GM18951 (cell line): Measurements from ENCODE around the gene NOX1.

Experiments used
- POLR2A ChIP-seq: IDR thresholded peaks from 4 replicates; pipeline ENCODE4 v1.6.1; 2011; ENCODE audit warnings: mild to moderate bottlenecking; ENCODE audit not compliant: insufficient read length, insufficient read depth; ENCODE audit errors: extremely low read depth
- in situ Hi-C: fragments of 300-500 bp; cut with MboI; formaldehyde crosslinking; loops from one replicate; pipeline ENCODE4 v1.12.0; 2022; ENCODE audit warnings: low sequenced_read_pairs, mixed read lengths, inconsistent platforms; ENCODE audit not compliant: unreplicated experiment

Gene NOX1

GRCh38 chrX:100874325-100874724 lies at the start of gene NOX1:
NOX1 (minus strand) TSS chrX:100874359; CDS start chrX:100874139, 220 bp downstream.
- no peak for TF ChIP-seq POLR2A
- in situ Hi-C loops = no loop called here

DNA sequence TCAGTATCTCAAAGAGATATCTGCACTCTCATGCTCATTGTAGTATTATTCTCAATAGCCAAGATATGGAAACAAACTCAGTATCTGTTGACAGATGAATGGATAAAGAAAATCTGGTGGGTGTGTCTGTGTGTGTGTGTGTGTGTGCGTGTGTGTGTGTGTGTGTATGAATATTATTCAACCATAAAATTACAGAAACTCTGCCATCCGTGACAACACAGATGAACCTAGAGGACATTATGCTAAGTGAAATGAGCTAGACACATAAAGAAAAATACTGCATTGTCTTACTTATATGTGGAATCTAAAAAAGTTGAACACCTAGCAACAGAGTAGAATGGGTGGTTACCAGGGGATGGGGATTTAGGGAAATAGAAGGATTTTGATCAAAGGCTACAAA lies 41.4 kb upstream of the NOX1 start:
- TF ChIP-seq POLR2A = no peak
- in situ Hi-C loops = no loop called here

DNA sequence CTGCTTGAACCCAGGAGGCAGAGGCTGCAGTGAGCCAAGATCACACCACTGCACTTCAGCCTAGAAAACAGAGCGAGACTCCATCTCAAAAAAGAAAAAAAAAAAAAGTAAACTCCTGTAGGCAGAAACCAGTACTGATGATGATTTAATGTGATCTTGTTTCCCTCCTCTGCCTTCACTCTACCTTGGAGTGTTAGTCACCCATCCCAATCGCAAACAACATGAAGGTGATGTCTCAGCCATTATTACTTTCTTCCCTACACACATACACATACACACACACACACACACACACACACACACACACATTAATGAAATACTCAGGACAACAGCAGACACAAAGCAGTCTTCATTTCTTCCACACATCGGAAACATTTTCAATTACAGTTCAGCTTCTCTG lies 39.0 kb upstream of the NOX1 start:
- in situ Hi-C loops = no loop called here

GRCh38 chrX:100911731-100912130 lies 37.6 kb upstream of the NOX1 start:
- TF ChIP-seq POLR2A = no peak
- in situ Hi-C loops = no loop called here

More for the DNA sequence above, 39.0 kb upstream of the NOX1 start:
- no peak for TF ChIP-seq POLR2A

DNA sequence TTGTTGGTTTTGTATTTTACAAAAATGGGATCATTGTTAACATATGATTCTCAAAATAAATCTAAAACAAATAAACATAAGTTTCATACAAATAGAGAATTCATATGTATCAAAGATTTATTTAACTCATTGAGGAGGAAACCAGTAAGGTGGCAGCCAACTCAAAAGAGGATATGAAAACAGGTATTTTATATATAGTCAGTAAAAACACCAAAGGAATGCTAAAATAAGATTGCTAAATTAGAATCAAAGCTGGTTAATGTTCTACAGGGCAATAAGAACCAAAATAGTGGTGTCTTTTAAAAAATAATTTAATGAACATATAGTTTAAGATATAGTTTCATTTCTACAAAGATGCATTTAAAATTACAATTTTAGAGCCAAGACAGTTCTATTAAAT lies 31.5 kb upstream of the NOX1 start:
- in situ Hi-C loops = no loop called here
- no peak for TF ChIP-seq POLR2A

DNA sequence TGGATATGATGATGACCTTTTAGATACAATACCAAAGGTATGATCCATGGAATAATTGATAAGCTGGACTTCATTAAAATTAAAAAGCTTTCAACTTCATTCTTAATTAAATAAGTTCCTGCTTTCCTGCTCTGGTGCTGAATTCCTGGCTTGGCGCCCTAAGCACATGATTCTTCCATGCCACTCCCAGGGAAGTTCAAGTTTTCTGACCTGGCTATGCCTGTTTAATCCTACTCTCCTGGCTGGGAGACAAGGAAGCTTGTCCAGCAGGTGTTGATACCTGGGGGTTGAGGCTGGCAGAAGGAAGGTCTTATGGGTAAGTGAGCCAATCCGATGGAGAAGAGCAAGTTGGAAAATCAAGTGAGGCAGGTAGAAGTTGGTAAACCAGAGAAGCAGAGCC lies 30.3 kb upstream of the NOX1 start:
- no peak for TF ChIP-seq POLR2A
- in situ Hi-C loops = no loop called here

DNA sequence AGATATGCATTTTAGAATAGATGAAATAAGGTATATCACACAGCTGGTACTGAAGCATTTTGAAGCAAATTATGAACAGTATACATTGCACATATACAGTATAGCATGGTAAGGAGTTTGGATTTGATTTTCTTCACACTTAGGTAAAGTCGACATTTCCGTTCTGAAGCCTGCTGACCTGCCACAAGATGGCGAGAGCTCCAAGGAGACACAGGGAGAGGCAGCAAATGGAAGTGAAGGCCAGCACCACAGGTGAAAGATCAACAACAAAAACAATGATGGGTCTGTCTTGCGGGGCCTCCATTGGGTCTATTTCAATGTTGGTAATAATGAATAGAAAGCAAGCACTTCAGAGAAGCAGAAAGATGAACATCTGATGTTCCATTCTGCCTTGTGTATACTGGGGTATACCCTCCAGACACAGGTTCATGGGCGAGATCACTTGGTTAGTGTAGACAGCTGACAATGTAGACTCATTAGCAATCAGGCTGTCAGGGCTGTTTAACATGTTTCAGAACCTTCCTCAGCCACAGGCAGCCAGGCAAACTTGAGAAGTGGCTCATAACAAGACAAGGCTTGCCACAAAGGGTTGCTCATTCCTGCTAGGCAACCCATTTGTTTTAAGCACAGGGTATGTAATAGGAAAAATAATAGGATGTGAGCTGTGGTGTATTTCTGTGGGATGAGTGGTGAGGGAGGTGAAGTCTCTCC lies 21.4 kb upstream of the NOX1 start:
- in situ Hi-C loops = no loop called here
- no peak for TF ChIP-seq POLR2A

GRCh38 chrX:100883654-100884053 lies 9.5 kb upstream of the NOX1 start:
- in situ Hi-C loops = no loop called here
- no peak for TF ChIP-seq POLR2A

- in situ Hi-C loops = no loop called here
- no peak for TF ChIP-seq POLR2A
Measured at GRCh38 chrX:100880368-100880767, 6.2 kb upstream of the NOX1 start.

DNA sequence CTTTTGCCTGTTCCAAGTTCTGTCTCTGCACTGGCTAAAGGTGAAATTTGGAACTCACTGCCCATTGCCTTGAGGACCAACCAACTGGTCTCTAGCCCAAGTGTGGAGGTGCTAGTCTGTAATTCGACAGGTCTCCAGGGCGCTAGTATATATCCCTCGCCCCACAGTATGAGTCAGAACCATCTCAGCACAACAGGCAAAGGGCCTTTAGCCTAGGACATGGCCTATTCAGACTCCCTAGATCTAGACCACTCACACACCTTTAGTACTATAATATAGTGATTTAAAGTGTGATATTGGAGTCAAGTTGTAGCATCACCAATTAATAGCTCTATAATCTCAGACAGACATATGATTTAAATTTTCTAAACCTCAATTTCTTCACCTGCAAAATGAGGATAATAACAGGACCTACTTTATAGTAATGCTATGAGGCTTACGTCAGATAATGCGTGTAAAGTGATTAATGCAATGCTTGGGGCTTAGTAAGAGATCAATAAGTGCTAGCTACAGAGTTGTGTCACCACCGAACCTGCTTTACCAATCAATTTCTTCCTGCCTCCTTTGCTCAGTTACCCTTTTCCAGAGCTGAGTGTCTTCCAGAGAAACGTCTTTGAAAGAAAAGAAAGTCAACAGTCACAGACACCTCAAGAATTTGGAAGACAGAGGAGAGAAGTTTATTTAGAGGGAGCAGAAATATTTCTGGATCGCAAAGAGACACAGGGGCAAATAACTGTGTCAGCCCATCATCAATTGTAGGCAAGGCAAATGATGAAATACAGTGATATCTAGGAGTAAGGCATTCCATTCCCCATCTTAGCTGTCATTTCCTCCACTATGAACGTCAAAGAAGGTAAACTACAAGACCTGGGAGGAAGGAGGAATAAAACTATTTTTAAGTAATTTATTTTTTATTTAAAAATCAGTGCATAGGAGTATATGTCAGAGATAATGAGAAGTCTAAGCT lies 2.3 kb downstream of the NOX1 start:
- in situ Hi-C loops = no loop called here
- TF ChIP-seq POLR2A = no peak

- in situ Hi-C loops = no loop called here
- TF ChIP-seq POLR2A = no peak
Measured at GRCh38 chrX:100870527-100870926, 3.6 kb downstream of the NOX1 start.

DNA sequence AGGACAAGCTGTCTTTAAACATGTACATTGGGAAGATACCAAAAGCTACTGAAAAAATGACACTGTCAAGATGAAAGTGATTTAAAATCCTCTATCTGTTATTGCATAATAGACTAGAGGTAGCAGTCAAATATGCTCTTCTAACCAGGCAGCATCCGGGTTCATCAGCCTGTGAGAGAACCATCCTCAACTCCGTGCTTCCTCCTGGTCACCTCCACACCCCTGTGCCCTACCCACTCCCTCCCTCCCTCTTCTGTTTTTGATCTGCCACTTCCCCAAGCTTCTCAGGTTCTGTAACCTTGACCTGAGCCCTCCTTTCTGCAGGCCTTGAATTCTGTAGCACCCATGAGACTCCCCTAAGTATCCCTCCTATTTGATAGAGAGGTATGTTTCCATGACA lies 5.9 kb downstream of the NOX1 start:
- in situ Hi-C loops = no loop called here
- TF ChIP-seq POLR2A = no peak

GRCh38 chrX:100864657-100865391 lies 9.3 kb downstream of the NOX1 start:
- TF ChIP-seq POLR2A = no peak
- in situ Hi-C loops = no loop called here
